H1 (cell line): ENCODE data around the gene TLE2. TPM values are rescaled to one million over a fixed set of nuclear protein-coding genes. Genes with fewer than 3 reads are reported as not detected.

Experiments
- CTCF ChIA-PET: fragments of 300-600 bp; sonication (Branson Sonifier 250); formaldehyde crosslinking; loops from one replicate; lab custom pipeline; 2021; ENCODE audit not compliant: partially characterized antibody; lab: Charles Lee
- POLR2A ChIA-PET: fragments of 300-600 bp; sonication (Branson Sonifier 250); formaldehyde crosslinking; loops from one replicate; lab custom pipeline; 2021; ENCODE audit warnings: inconsistent platforms; ENCODE audit not compliant: partially characterized antibody; lab: Charles Lee
- DNase-seq, 2 experiments: peaks; one replicate each; pipeline versions ENCODE4 v3.0.0 to v3.0.0-alpha.2; 2010 to 2022; ENCODE audit warnings: low spot score in 2 of 2, low read depth in 1 of 2, mixed read lengths in 1 of 2
- FAIRE-seq: peaks from 2 replicates; lab custom pipeline; 2011; peaks lifted over from hg19 to GRCh38; lab: Jason Lieb, UNC
- H2AFZ ChIP-seq: 2 replicates; pipeline ENCODE4 v1.8.1; 2012; ENCODE audit warnings: low read length, inconsistent platforms
- H2AK5ac ChIP-seq: 2 replicates; pipeline ENCODE4 v1.6.1; 2013; ENCODE audit warnings: low read depth, low read length
- H2BK120ac ChIP-seq: replicated peaks from 2 replicates; pipeline ENCODE3; 2013; ENCODE audit warnings: low read depth, low read length, inconsistent platforms
- H2BK12ac ChIP-seq: 2 replicates; pipeline ENCODE4 v1.6.1; 2013; ENCODE audit warnings: low read depth, low read length
- H2BK15ac ChIP-seq: 2 replicates; pipeline ENCODE4 v1.6.1; 2013; ENCODE audit warnings: low read length
- H2BK20ac ChIP-seq: 2 replicates; pipeline ENCODE4 v1.6.1; 2013; ENCODE audit warnings: low read length
- H2BK5ac ChIP-seq: 2 replicates; pipeline ENCODE4 v1.6.1; 2013; ENCODE audit warnings: low read depth, low read length
- H3K14ac ChIP-seq: 2 replicates; pipeline ENCODE4 v1.6.1; 2013; ENCODE audit warnings: inconsistent platforms; ENCODE audit not compliant: insufficient read length
- H3K18ac ChIP-seq: 2 replicates; pipeline ENCODE4 v1.6.1; 2013; ENCODE audit warnings: low read length; ENCODE audit errors: extremely low read depth
- H3K23ac ChIP-seq: 2 replicates; pipeline ENCODE4 v1.6.1; 2013; ENCODE audit warnings: inconsistent platforms; ENCODE audit not compliant: insufficient read length
- H3K23me2 ChIP-seq: 2 replicates; pipeline ENCODE4 v1.6.1; 2013; ENCODE audit warnings: low read depth, low read length
- H3K27ac ChIP-seq: 2 replicates; pipeline ENCODE4 v1.6.1; 2011; ENCODE audit warnings: low read depth, low read length, inconsistent platforms
- H3K27me3 ChIP-seq, 4 experiments: replicated peaks in 1 of 4; 1 replicate in 1 of 4; 2 replicates in 3 of 4; pipeline versions ENCODE4 v1.6.1 to v1.8.1; 2011 to 2013; ENCODE audit warnings: low read length in 3 of 4, mild to moderate bottlenecking in 3 of 4, inconsistent platforms in 2 of 4, mixed read lengths in 2 of 4, moderate library complexity in 1 of 4; ENCODE audit not compliant: control insufficient read depth in 3 of 4, insufficient read depth in 3 of 4; ENCODE audit errors: extremely low read depth in 1 of 4
- H3K36me3 ChIP-seq, 4 experiments: 2 replicates each; pipeline versions ENCODE4 v1.6.1 to v1.8.1; 2011 to 2013; ENCODE audit warnings: mild to moderate bottlenecking in 4 of 4, low read length in 3 of 4, moderate library complexity in 2 of 4, control low read depth in 1 of 4, inconsistent platforms in 1 of 4; ENCODE audit not compliant: insufficient read depth in 4 of 4, control insufficient read depth in 2 of 4
- H3K4ac ChIP-seq: replicated peaks from 2 replicates; pipeline ENCODE3; 2013; ENCODE audit warnings: low read length, low read depth, mixed read lengths, inconsistent platforms; ENCODE audit not compliant: insufficient read length
- H3K4me1 ChIP-seq, 4 experiments: replicated peaks in 1 of 4; 1 replicate in 1 of 4; 2 replicates in 3 of 4; pipeline versions ENCODE4 v1.6.1 to v1.8.1; 2011 to 2013; ENCODE audit warnings: low read length in 3 of 4, inconsistent platforms in 2 of 4, mixed read lengths in 1 of 4; ENCODE audit not compliant: insufficient read depth in 4 of 4, control insufficient read depth in 3 of 4
- H3K4me2 ChIP-seq, 2 experiments: 2 replicates each; pipeline versions ENCODE4 v1.6.1 to v1.8.1; 2011 to 2013; ENCODE audit warnings: low read depth in 2 of 2, low read length in 2 of 2, control low read depth in 1 of 2, inconsistent platforms in 1 of 2, mild to moderate bottlenecking in 1 of 2; ENCODE audit not compliant: insufficient read depth in 1 of 2
- H3K4me3 ChIP-seq, 4 experiments: fragments of 200-600, 300-600 bp in 1 of 4; sonication (generic), shearing (Covaris generic), sonication (Bioruptor Twin) in 1 of 4; 2 replicates each; pipeline versions ENCODE4 v1.5.1 to v1.8.1; 2011 to 2016; ENCODE audit warnings: low read length in 4 of 4, low read depth in 3 of 4, control low read depth in 2 of 4, inconsistent platforms in 2 of 4, mild to moderate bottlenecking in 2 of 4, mixed read lengths in 1 of 4, moderate library complexity in 1 of 4; ENCODE audit not compliant: insufficient read depth in 2 of 4; ENCODE audit errors: extremely low read depth in 1 of 4
- H3K56ac ChIP-seq: replicated peaks from 2 replicates; pipeline ENCODE3; 2013; ENCODE audit warnings: low read depth, mild to moderate bottlenecking, mixed read lengths, low read length, inconsistent platforms; ENCODE audit not compliant: insufficient read length
- H3K79me1 ChIP-seq: 2 replicates; pipeline ENCODE4 v1.6.1; 2013; ENCODE audit warnings: low read depth, low read length, control low read depth
- H3K79me2 ChIP-seq, 2 experiments: 2 replicates each; pipeline versions ENCODE4 v1.6.1 to v1.8.1; 2012 to 2013; ENCODE audit warnings: low read length in 2 of 2, mild to moderate bottlenecking in 2 of 2, inconsistent platforms in 1 of 2; ENCODE audit not compliant: insufficient read depth in 2 of 2, control insufficient read depth in 1 of 2
- H3K9ac ChIP-seq, 4 experiments: replicated peaks in 1 of 4; 1 replicate in 1 of 4; 2 replicates in 3 of 4; pipeline versions ENCODE4 v1.6.1 to v1.8.1; 2011 to 2013; ENCODE audit warnings: low read depth in 3 of 4, low read length in 3 of 4, control low read depth in 2 of 4, mild to moderate bottlenecking in 2 of 4, moderate library complexity in 2 of 4, inconsistent platforms in 1 of 4; ENCODE audit errors: extremely low read depth in 1 of 4
- H3K9me3 ChIP-seq, 2 experiments: 2 replicates each; pipeline versions ENCODE4 v1.6.1 to v1.8.1; 2012 to 2013; ENCODE audit warnings: mild to moderate bottlenecking in 2 of 2, moderate library complexity in 2 of 2, control low read depth in 1 of 2, inconsistent platforms in 1 of 2, low read depth in 1 of 2, low read length in 1 of 2, mixed read lengths in 1 of 2; ENCODE audit not compliant: insufficient read depth in 2 of 2
- H4K20me1 ChIP-seq, 2 experiments: replicated peaks in 1 of 2; 2 replicates each; pipeline versions ENCODE3 to v1.8.1; 2011 to 2013; ENCODE audit warnings: inconsistent platforms in 2 of 2, low read length in 2 of 2, mild to moderate bottlenecking in 1 of 2; ENCODE audit not compliant: insufficient read depth in 2 of 2, control insufficient read depth in 1 of 2
- H4K5ac ChIP-seq: 2 replicates; pipeline ENCODE4 v1.6.1; 2013; ENCODE audit warnings: low read length, low read depth, mixed read lengths, inconsistent platforms; ENCODE audit not compliant: insufficient read length
- H4K8ac ChIP-seq: 2 replicates; pipeline ENCODE4 v1.8.0; 2013; ENCODE audit warnings: mild to moderate bottlenecking, moderate library complexity, low read length, inconsistent platforms; ENCODE audit not compliant: insufficient read depth; ENCODE audit errors: extremely low read depth
- H4K91ac ChIP-seq: replicated peaks from 2 replicates; pipeline ENCODE3; 2013; ENCODE audit warnings: low read length, mixed read lengths, inconsistent platforms; ENCODE audit not compliant: insufficient read length
- FOSL1 ChIP-seq: IDR thresholded peaks from 2 replicates; pipeline ENCODE4 v1.6.1; 2011; ENCODE audit warnings: mild to moderate bottlenecking, low read depth, low read length, moderate library complexity; ENCODE audit not compliant: insufficient read depth
- HDAC6 ChIP-seq: IDR thresholded peaks from one replicate; pipeline ENCODE4 v1.7.1; 2012; ENCODE audit warnings: low read depth, mild to moderate bottlenecking, inconsistent platforms, low read length, moderate library complexity
- JUN ChIP-seq: IDR thresholded peaks from 2 replicates; pipeline ENCODE4 v1.6.1; 2011; ENCODE audit warnings: low read depth, mild to moderate bottlenecking, improper control_type of control experiment, low read length
- NANOG ChIP-seq: IDR thresholded peaks from 2 replicates; pipeline ENCODE4 v1.6.1; 2011; ENCODE audit warnings: low read length, low read depth, mild to moderate bottlenecking, inconsistent platforms; ENCODE audit not compliant: insufficient read depth, poor library complexity, severe bottlenecking
- SIX5 ChIP-seq: IDR thresholded peaks from 2 replicates; pipeline ENCODE4 v1.6.1; 2011; ENCODE audit warnings: mild to moderate bottlenecking, low read depth, low read length
- TAF7 ChIP-seq: optimal IDR thresholded peaks from 2 replicates; pipeline ENCODE3; 2011; ENCODE audit warnings: low read depth, mild to moderate bottlenecking, inconsistent platforms, low read length, moderate library complexity, borderline replicate concordance
- TEAD4 ChIP-seq: IDR thresholded peaks from 2 replicates; pipeline ENCODE4 v1.6.1; 2012; ENCODE audit warnings: low read depth, low read length, inconsistent platforms, mixed read lengths
- YY1 ChIP-seq: IDR thresholded peaks from 2 replicates; pipeline ENCODE4 v1.6.1; 2011; ENCODE audit warnings: low read depth, mild to moderate bottlenecking, low read length
- whole genome bisulfite sequencing, 2 experiments: shearing (Covaris generic) in 1 of 2; methylation state at CpG; one replicate each; pipeline versions ENCODE4 v1.1.6 to v1.1.7; 2013 to 2015; ENCODE audit warnings: low lambda C conversion rate in 2 of 2, mixed read lengths in 2 of 2, inconsistent platforms in 1 of 2, low coverage in 1 of 2, missing lambda C conversion rate in 1 of 2; ENCODE audit not compliant: insufficient replicate concordance in 2 of 2, insufficient coverage in 1 of 2, insufficient read length in 1 of 2; ENCODE audit errors: extremely low coverage in 1 of 2, missing lambda C conversion rate in 1 of 2; 5-methylcytosine and 5-hydroxymethylcytosine counted together
- polyA plus RNA-seq, 7 experiments: library from polyadenylated mRNA; depleted of rRNA in 3 of 7; stranded (reverse) in 5 of 7; unstranded in 2 of 7; fragments of >200 nt in 5 of 7; fragments of 200-250 nt in 2 of 7; gene quantifications; 1 replicate in 5 of 7; 2 replicates in 1 of 7; 4 replicates in 1 of 7; pipeline versions ENCODE4 v1.2.1 to v1.2.3, GENCODE V29; 2011 to 2013; ENCODE audit warnings: missing spikeins in 2 of 7, mixed read lengths in 2 of 7
- total RNA-seq: library from RNA; stranded (reverse); fragmentation: NEBNext Ultra II Directional; extraction: Animal tissue kit (Norgen Biotek cat#: 25700); gene quantifications from 2 replicates; pipeline ENCODE4 v1.2.1, GENCODE V29; 2021
- TF ChIP-seq, protein P1 (sequence below): IDR thresholded peaks from 2 replicates; pipeline ENCODE4 v1.6.1; 2012; ENCODE audit warnings: low read length, inconsistent platforms

The TLE2 gene
- total and polyA plus RNA-seq, 2 of the 8 experiments (the other 6 are each of a cell fraction or from before 2014, with no cell fraction given): 8.0 to 11.5 TPM

DNA sequence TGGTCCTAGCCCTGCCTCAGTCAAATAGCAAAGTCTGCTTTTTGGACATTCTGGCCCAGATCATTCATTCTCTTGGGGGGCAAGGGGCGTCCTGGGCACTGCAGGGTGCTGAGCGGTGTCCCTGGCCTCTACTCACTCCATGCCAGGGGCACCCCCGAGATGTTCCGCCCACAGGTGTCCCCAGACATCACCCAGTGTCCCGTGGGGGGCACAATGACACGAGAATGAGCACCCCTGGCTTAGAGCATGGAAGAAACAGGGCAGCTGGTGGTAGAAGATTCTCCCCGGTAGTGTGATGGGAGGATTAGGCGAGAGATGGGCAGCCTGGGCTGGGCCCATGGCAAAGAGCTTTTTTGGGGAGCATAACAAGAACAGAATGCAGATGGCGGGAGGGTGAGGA is 38.5 kb upstream of the TLE2 start:
- H3K23ac ChIP-seq: no peak overlapping the region
- no peaks in the 10 kb centered on the region for H4K20me1 ChIP-seq
- no peak overlapping the region for H4K91ac ChIP-seq
- no peak overlapping the region for H4K5ac ChIP-seq
- H3K14ac ChIP-seq: no peak overlapping the region
- H4K8ac ChIP-seq: peak overlapping the region; percentile 51; the same call in 1 of the 2 replicates
- FAIRE-seq (no peak), DNase-seq (no peak)
- ChIA-PET CTCF (interaction anchor here (1.0 to 1.6 kb wide), 7 partner anchors 13 to 96 kb away, joined by 3 to 8 read pairs (median 3); no protein-coding TSS in a partner anchor), POLR2A (interaction anchor here (0.8 kb wide), 1 partner anchor 15 kb away, joined by 5 read pairs; no protein-coding TSS in a partner anchor)
- no peak overlapping the region for H3K4me3 ChIP-seq
- H3K4ac ChIP-seq: no peak overlapping the region
- no peak overlapping the region for H2BK20ac ChIP-seq
- H3K9me3 ChIP-seq: no peaks in the 10 kb centered on the region
- H2BK120ac ChIP-seq: no peak overlapping the region
- H3K18ac ChIP-seq: no peak overlapping the region
- H2AK5ac ChIP-seq: no peak overlapping the region
- no peak overlapping the region for H2BK5ac ChIP-seq
- H3K56ac ChIP-seq: no peak overlapping the region
- H3K27ac ChIP-seq: no peak overlapping the region
- H3K9ac ChIP-seq: no peak overlapping the region
- H2BK12ac ChIP-seq: 0 out of 2 replicates have a peak overlapping the region, but pooled peaks have one; percentile 5
- H2AFZ ChIP-seq: no peak overlapping the region
- no peak overlapping the region for H2BK15ac ChIP-seq
- H3K23me2 ChIP-seq: peaks cover 2% of the 10 kb centered on the region; the same call in 1 of the 2 replicates
- no peaks in the 10 kb centered on the region for H3K79me1 ChIP-seq
- H3K27me3 ChIP-seq: peaks cover 0 to 2% (median 0%) of the 10 kb centered on the region in 4 experiments; a peak in 1 of 7 replicates
- H3K36me3 ChIP-seq: no peaks in the 10 kb centered on the region
- H3K79me2 ChIP-seq: no peaks in the 10 kb centered on the region
- 91% methylated on average over 9 of the region's 9 CpGs; no CpG with 5 or more reads in 1 of the 2 experiments for WGBS, 2 experiments
- peaks cover 0 to 4% (median 1%) of the 10 kb centered on the region in 4 experiments; a peak in 2 of 7 replicates for H3K4me1 ChIP-seq
- H3K4me2 ChIP-seq: no peak overlapping the region
- no peak for TF ChIP-seq FOSL1
- no peak for TF ChIP-seq TAF7
- TF ChIP-seq SIX5: no peak
- TF ChIP-seq NANOG: no peak
- TF ChIP-seq, protein P1, sequence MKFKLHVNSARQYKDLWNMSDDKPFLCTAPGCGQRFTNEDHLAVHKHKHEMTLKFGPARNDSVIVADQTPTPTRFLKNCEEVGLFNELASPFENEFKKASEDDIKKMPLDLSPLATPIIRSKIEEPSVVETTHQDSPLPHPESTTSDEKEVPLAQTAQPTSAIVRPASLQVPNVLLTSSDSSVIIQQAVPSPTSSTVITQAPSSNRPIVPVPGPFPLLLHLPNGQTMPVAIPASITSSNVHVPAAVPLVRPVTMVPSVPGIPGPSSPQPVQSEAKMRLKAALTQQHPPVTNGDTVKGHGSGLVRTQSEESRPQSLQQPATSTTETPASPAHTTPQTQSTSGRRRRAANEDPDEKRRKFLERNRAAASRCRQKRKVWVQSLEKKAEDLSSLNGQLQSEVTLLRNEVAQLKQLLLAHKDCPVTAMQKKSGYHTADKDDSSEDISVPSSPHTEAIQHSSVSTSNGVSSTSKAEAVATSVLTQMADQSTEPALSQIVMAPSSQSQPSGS: no peak
- no peak for TF ChIP-seq TEAD4
- no peak for TF ChIP-seq YY1
- TF ChIP-seq JUN: no peak
- TF ChIP-seq HDAC6: no peak
